HEK293 (cell line): ENCODE measurements around the gene CNPY4.
A peak's percentile ranks its signal among the peaks of the same experiment; 100 is the strongest.

Experiments
- GFI1B ChIP-seq: fragments of 450-650 bp; formaldehyde crosslinking; IDR thresholded peaks from 2 replicates; pipeline ENCODE4 v1.5.1; 2016; ENCODE audit warnings: missing biosample characterization, missing genetic modification characterization
- GLI2 ChIP-seq: fragments of 450-650 bp; formaldehyde crosslinking; IDR thresholded peaks from 2 replicates; pipeline ENCODE4; 2017; ENCODE audit warnings: missing biosample characterization, missing genetic modification characterization, low read depth, borderline replicate concordance
- HOXD13 ChIP-seq: sonication (generic); formaldehyde crosslinking; IDR thresholded peaks from 2 replicates; pipeline ENCODE4 v1.8.0; 2022; ENCODE audit warnings: missing genetic modification reagents, borderline replicate concordance
- KLF1 ChIP-seq: fragments of 450-650 bp; formaldehyde crosslinking; IDR thresholded peaks from 2 replicates; pipeline ENCODE4 v1.5.1; 2016; ENCODE audit warnings: missing biosample characterization, missing genetic modification characterization
- KLF8 ChIP-seq: fragments of 450-650 bp; formaldehyde crosslinking; IDR thresholded peaks from 2 replicates; pipeline ENCODE4 v1.5.1; 2016; ENCODE audit warnings: missing biosample characterization, missing genetic modification characterization
- TSHZ1 ChIP-seq: fragments of 450-650 bp; formaldehyde crosslinking; IDR thresholded peaks from 2 replicates; pipeline ENCODE4 v1.5.1; 2016; ENCODE audit warnings: missing biosample characterization, missing genetic modification characterization, borderline replicate concordance
- ZNF155 ChIP-seq: fragments of 450-650 bp; formaldehyde crosslinking; IDR thresholded peaks from 2 replicates; pipeline ENCODE4 v1.5.1; 2016; ENCODE audit warnings: missing biosample characterization, missing genetic modification characterization
- ZNF16 ChIP-seq: fragments of 450-650 bp; formaldehyde crosslinking; IDR thresholded peaks from 2 replicates; pipeline ENCODE4 v1.5.1; 2016; ENCODE audit warnings: low read depth, missing biosample characterization, missing genetic modification characterization
- ZNF23 ChIP-seq: fragments of 450-650 bp; formaldehyde crosslinking; IDR thresholded peaks from 2 replicates; pipeline ENCODE4 v1.5.1; 2016; ENCODE audit warnings: missing biosample characterization, missing genetic modification characterization, borderline replicate concordance
- ZNF266 ChIP-seq: fragments of 450-650 bp; formaldehyde crosslinking; IDR thresholded peaks from 2 replicates; pipeline ENCODE4 v1.5.1; 2016; ENCODE audit warnings: missing biosample characterization, missing genetic modification characterization, low read depth
- ZNF280D ChIP-seq: fragments of 450-650 bp; formaldehyde crosslinking; IDR thresholded peaks from 2 replicates; pipeline ENCODE4 v1.5.1; 2016; ENCODE audit warnings: missing biosample characterization, missing genetic modification characterization
- ZNF335 ChIP-seq: fragments of 450-650 bp; formaldehyde crosslinking; conservative IDR thresholded peaks from 2 replicates; pipeline ENCODE4 v1.5.1; 2016; ENCODE audit warnings: missing biosample characterization, missing genetic modification characterization
- ZNF366 ChIP-seq: fragments of 450-650 bp; formaldehyde crosslinking; conservative IDR thresholded peaks from 2 replicates; pipeline ENCODE4 v1.5.1; 2016; ENCODE audit warnings: missing biosample characterization, missing genetic modification characterization
- ZNF391 ChIP-seq: fragments of 450-650 bp; formaldehyde crosslinking; IDR thresholded peaks from 2 replicates; pipeline ENCODE4 v1.5.1; 2016; ENCODE audit warnings: low read depth, missing biosample characterization, missing genetic modification characterization, borderline replicate concordance
- ZNF426 ChIP-seq: fragments of 450-650 bp; formaldehyde crosslinking; IDR thresholded peaks from 2 replicates; pipeline ENCODE4 v1.5.1; 2017; ENCODE audit warnings: missing biosample characterization, missing genetic modification characterization, mild to moderate bottlenecking, inconsistent platforms, moderate library complexity
- ZNF514 ChIP-seq: fragments of 450-650 bp; formaldehyde crosslinking; IDR thresholded peaks from 2 replicates; pipeline ENCODE4 v1.5.1; 2016; ENCODE audit warnings: missing biosample characterization, missing genetic modification characterization
- ZNF555 ChIP-seq: fragments of 450-650 bp; formaldehyde crosslinking; conservative IDR thresholded peaks from 2 replicates; pipeline ENCODE4 v1.5.1; 2017; ENCODE audit warnings: missing biosample characterization, mild to moderate bottlenecking, missing genetic modification characterization, inconsistent platforms
- ZNF571 ChIP-seq: fragments of 450-650 bp; formaldehyde crosslinking; IDR thresholded peaks from 2 replicates; pipeline ENCODE4 v1.5.0; 2017; ENCODE audit warnings: missing biosample characterization, missing genetic modification characterization
- ZNF580 ChIP-seq: fragments of 450-650 bp; formaldehyde crosslinking; IDR thresholded peaks from 2 replicates; pipeline ENCODE4 v1.5.1; 2016; ENCODE audit warnings: missing biosample characterization, missing genetic modification characterization
- ZNF610 ChIP-seq: fragments of 450-650 bp; formaldehyde crosslinking; IDR thresholded peaks from 2 replicates; pipeline ENCODE4 v1.5.1; 2016; ENCODE audit warnings: missing biosample characterization, missing genetic modification characterization, borderline replicate concordance
- ZNF626 ChIP-seq: fragments of 450-650 bp; sonication (Bioruptor Pico); formaldehyde crosslinking; IDR thresholded peaks from 2 replicates; pipeline ENCODE4 v1.5.1; 2018; ENCODE audit warnings: missing biosample characterization, missing genetic modification characterization, inconsistent platforms
- ZNF629 ChIP-seq: fragments of 450-650 bp; formaldehyde crosslinking; IDR thresholded peaks from 2 replicates; pipeline ENCODE4 v1.5.1; 2017; ENCODE audit warnings: missing biosample characterization, missing genetic modification characterization
- ZNF677 ChIP-seq: fragments of 450-650 bp; IDR thresholded peaks from 2 replicates; pipeline ENCODE4 v1.5.0; 2018; ENCODE audit warnings: missing biosample characterization, mild to moderate bottlenecking, missing genetic modification characterization, moderate library complexity
- ZNF76 ChIP-seq: fragments of 450-650 bp; formaldehyde crosslinking; IDR thresholded peaks from 2 replicates; pipeline ENCODE4; 2016; ENCODE audit warnings: low read depth, missing biosample characterization, missing genetic modification characterization, borderline replicate concordance
- ZNF776 ChIP-seq: fragments of 450-650 bp; formaldehyde crosslinking; IDR thresholded peaks from 2 replicates; pipeline ENCODE4 v1.5.0; 2017; ENCODE audit warnings: missing biosample characterization, missing genetic modification characterization, borderline replicate concordance
- ZNF791 ChIP-seq: fragments of 450-650 bp; formaldehyde crosslinking; IDR thresholded peaks from 2 replicates; pipeline ENCODE4 v1.5.1; 2016; ENCODE audit warnings: missing biosample characterization, missing genetic modification characterization
- ZSCAN16 ChIP-seq: fragments of 450-650 bp; formaldehyde crosslinking; IDR thresholded peaks from 2 replicates; pipeline ENCODE4 v1.5.1; 2016; ENCODE audit warnings: missing biosample characterization, missing genetic modification characterization
- TF ChIP-seq, protein P1 (sequence below): fragments of 450-650 bp; formaldehyde crosslinking; IDR thresholded peaks from 2 replicates; pipeline ENCODE4 v1.5.1; 2016; ENCODE audit warnings: missing biosample characterization, missing genetic modification characterization
- TF ChIP-seq, protein P2 (sequence below): fragments of 450-650 bp; formaldehyde crosslinking; IDR thresholded peaks from 2 replicates; pipeline ENCODE4 v1.5.1; 2016; ENCODE audit warnings: missing biosample characterization, missing genetic modification characterization

Gene CNPY4

GRCh38 chr7:100158229-100159098 is 39.0 kb downstream of the CNPY4 start, which contains the start of gene TRAPPC14 (continued):
- TF ChIP-seq KLF8 (tag by site-specific recombination) (peak; percentile 85), ZNF555 (tag by site-specific recombination) (no peak), ZNF629 (tag by site-specific recombination) (peak; percentile 19; the same call in 1 of the 2 replicates), KLF1 (peak; percentile 37; the same call in 1 of the 2 replicates), ZNF366 (tag by site-specific recombination) (0 out of 2 replicates have a peak, but pooled peaks have one; percentile 28), ZNF610 (no peak), ZNF155 (tag by site-specific recombination) (no peak), GFI1B (tag by site-specific recombination) (no peak), ZNF677 (no peak), ZNF580 (tag by site-specific recombination) (no peak), ZNF280D (tag by site-specific recombination) (no peak), ZNF391 (tag by site-specific recombination) (no peak), ZNF791 (tag by site-specific recombination) (no peak), ZNF426 (no peak), GLI2 (no peak), ZNF23 (tag by site-specific recombination) (no peak), ZNF266 (tag by site-specific recombination) (no peak), ZNF16 (tag by site-specific recombination) (no peak), ZNF514 (tag by site-specific recombination) (no peak), HOXD13 (CRISPR knock-in tag) (no peak), ZNF571 (tag by site-specific recombination) (no peak), ZNF335 (tag by site-specific recombination) (peak; percentile 81), TSHZ1 (tag by site-specific recombination) (no peak), ZNF776 (tag by site-specific recombination) (no peak), ZNF626 (tag by site-specific recombination) (no peak), ZNF76 (tag by site-specific recombination) (0 out of 2 replicates have a peak, but pooled peaks have one; percentile 36), ZSCAN16 (tag by site-specific recombination) (0 out of 2 replicates have a peak, but pooled peaks have one; percentile 12)
- TF ChIP-seq, protein P1, sequence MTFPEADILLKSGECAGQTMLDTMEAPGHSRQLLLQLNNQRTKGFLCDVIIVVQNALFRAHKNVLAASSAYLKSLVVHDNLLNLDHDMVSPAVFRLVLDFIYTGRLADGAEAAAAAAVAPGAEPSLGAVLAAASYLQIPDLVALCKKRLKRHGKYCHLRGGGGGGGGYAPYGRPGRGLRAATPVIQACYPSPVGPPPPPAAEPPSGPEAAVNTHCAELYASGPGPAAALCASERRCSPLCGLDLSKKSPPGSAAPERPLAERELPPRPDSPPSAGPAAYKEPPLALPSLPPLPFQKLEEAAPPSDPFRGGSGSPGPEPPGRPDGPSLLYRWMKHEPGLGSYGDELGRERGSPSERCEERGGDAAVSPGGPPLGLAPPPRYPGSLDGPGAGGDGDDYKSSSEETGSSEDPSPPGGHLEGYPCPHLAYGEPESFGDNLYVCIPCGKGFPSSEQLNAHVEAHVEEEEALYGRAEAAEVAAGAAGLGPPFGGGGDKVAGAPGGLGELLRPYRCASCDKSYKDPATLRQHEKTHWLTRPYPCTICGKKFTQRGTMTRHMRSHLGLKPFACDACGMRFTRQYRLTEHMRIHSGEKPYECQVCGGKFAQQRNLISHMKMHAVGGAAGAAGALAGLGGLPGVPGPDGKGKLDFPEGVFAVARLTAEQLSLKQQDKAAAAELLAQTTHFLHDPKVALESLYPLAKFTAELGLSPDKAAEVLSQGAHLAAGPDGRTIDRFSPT (tag by site-specific recombination), result no peak
- TF ChIP-seq, protein P2, sequence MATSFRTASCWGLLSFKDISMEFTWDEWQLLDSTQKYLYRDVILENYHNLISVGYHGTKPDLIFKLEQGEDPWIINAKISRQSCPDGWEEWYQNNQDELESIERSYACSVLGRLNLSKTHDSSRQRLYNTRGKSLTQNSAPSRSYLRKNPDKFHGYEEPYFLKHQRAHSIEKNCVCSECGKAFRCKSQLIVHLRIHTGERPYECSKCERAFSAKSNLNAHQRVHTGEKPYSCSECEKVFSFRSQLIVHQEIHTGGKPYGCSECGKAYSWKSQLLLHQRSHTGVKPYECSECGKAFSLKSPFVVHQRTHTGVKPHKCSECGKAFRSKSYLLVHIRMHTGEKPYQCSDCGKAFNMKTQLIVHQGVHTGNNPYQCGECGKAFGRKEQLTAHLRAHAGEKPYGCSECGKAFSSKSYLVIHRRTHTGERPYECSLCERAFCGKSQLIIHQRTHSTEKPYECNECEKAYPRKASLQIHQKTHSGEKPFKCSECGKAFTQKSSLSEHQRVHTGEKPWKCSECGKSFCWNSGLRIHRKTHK, result no peak
